ENCODE measurements around the gene PABPC1L.

The PABPC1L gene

GRCh38 chr20:44958276-44958675 is 48.4 kb downstream of the PABPC1L start:
- no peak for TF ChIP-seq CTCF (IDR thresholded peaks at IDR 0.05; ENCODE audit: borderline replicate concordance, control extremely low read depth, extremely low read depth, insufficient read depth, missing control alignments)
- no peak for DNase-seq (ENCODE audit: low spot score)

DNA sequence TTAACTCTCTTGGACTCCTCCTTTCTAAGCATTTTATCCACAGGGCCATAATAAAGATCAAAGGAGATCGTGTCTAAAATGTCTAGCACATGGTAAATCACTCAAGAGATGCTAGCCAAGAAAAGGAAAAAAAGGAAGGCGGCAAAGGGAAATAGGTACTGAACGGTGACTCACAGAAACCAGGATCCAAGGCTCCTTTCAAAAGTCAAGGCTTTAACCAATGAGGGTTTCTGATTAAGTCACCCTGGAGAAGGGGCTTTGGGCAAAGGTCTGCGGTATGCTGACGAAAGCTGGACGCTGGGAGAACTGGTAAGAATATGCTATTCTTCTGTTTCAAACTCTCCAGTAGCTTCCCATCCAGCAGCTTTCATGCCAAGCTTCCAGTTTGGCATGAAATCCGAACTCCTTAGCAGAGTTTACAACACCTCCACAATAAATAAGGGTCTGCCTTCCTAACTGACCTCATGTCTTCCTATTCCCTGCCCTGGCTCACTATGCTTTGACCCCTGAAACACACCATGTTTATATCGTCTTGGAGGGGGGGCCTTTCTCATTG is 49.3 kb downstream of the PABPC1L start:
- DNase-seq (ENCODE audit: low spot score) = no peak
- in situ Hi-C loops (cut with MboI; ENCODE audit: low sequenced_read_pairs, unreplicated experiment) = no loop called here
- TF ChIP-seq CTCF (IDR thresholded peaks at IDR 0.05; ENCODE audit: borderline replicate concordance, control extremely low read depth, extremely low read depth, insufficient read depth, missing control alignments) = no peak

More at GRCh38 chr20:44958276-44958675, 48.4 kb downstream of the PABPC1L start:
- in situ Hi-C loops (cut with MboI; ENCODE audit: low sequenced_read_pairs, unreplicated experiment) = no loop called here

DNA sequence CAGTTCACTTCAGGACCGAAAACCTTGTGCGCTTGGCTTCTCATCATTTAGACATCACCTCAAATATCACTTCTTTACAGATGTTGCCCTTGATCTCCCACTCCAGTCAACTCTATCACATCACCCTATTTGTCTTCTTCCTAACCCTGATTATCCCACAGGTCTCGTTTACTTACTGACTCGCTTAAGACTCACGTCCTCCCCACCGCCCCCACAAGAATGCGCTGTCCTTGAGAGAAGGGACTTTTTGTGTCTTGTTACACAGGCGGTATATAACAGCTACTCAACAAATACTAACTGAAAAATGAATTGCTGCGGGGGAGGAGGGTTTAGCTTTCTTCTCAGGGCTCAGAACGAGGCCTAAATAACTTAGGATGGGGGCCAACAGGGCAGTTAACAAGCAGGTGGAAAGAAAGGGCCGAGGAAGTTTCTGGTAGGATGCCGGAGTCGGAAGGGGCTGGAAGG is 49.8 kb downstream of the PABPC1L start:
- in situ Hi-C loops (cut with MboI; ENCODE audit: low sequenced_read_pairs, unreplicated experiment) = no loop called here
- DNase-seq (ENCODE audit: low spot score) = peak; percentile 48
- TF ChIP-seq CTCF (IDR thresholded peaks at IDR 0.05; ENCODE audit: borderline replicate concordance, control extremely low read depth, extremely low read depth, insufficient read depth, missing control alignments) = peak; percentile 3

DNA sequence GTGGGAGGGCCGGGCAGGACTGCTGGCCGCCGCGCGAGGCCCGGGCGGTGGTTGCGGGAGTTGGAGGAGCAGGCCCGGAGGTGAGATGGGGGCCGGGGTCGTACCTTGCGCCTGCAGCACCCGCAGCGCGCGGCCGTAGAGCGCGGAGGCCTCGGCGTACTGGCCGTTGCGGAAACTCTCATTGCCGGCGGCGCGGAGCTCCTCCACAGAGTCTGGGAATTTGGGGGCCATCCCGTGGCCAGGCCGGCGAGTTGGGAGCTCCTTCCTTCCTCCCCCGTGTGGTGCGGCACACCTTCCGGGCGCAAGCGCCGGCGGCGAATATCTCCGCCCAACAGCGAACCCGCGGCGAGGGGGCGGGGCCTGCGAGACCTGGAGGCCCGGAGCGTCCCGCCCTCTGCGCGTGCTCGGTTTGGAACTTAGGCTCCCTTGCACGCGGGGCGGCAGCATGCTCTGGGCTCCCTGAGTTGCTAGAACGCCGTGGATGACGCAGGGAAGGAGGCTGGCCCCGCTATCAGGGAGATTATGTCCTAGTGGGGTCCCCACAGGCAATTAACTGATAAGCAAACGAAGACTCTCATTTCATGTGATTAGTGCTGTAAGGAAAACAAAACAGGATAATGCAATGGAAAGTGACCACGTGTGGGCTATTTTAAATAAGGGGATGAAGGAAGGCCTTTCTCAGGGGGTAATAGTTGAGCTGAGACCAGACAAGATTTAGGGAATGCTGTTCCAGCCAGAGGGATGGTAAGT is 50.4 kb downstream of the PABPC1L start, which contains the start of gene TOMM34:
TSS of gene TOMM34 (minus strand) at position 295 of the 750 bp plus-strand sequence. CDS start at position 231, 64 bp downstream.
- TF ChIP-seq CTCF (IDR thresholded peaks at IDR 0.05; ENCODE audit: borderline replicate concordance, control extremely low read depth, extremely low read depth, insufficient read depth, missing control alignments) = no peak
- peak; percentile 97 for DNase-seq (ENCODE audit: low spot score)
- in situ Hi-C loops (cut with MboI; ENCODE audit: low sequenced_read_pairs, unreplicated experiment) = no loop called here

- no peak for DNase-seq (ENCODE audit: low spot score)
- in situ Hi-C loops (cut with MboI; ENCODE audit: low sequenced_read_pairs, unreplicated experiment) = no loop called here
- TF ChIP-seq CTCF (IDR thresholded peaks at IDR 0.05; ENCODE audit: borderline replicate concordance, control extremely low read depth, extremely low read depth, insufficient read depth, missing control alignments) = no peak
Measured at GRCh38 chr20:44961011-44961869, 51.4 kb downstream of the PABPC1L start.

- DNase-seq (ENCODE audit: low spot score) = no peak
- in situ Hi-C loops (cut with MboI; ENCODE audit: low sequenced_read_pairs, unreplicated experiment) = no loop called here
- no peak for TF ChIP-seq CTCF (IDR thresholded peaks at IDR 0.05; ENCODE audit: borderline replicate concordance, control extremely low read depth, extremely low read depth, insufficient read depth, missing control alignments)
Measured at GRCh38 chr20:44961870-44962267, 52.0 kb downstream of the PABPC1L start.
